Liver (tissue), 9 donors: ENCODE measurements around the gene DNAJC25. TPM values are rescaled to one million over a fixed set of nuclear protein-coding genes. Genes with fewer than 3 reads are reported as not detected.

ENCODE experiments used
- DNase-seq: peaks from one replicate; pipeline ENCODE4 v3.0.0-alpha.2; 2017; ENCODE audit warnings: low spot score
- H3K27ac ChIP-seq, 2 donors: one replicate each; pipeline ENCODE4 v1.7.0; 2013; ENCODE audit warnings: inconsistent platforms in 2 of 2, low read length in 2 of 2, control low read depth in 1 of 2, low read depth in 1 of 2, mild to moderate bottlenecking in 1 of 2
- H3K27me3 ChIP-seq, 4 donors: one replicate each; pipeline versions ENCODE4 v1.6.1 to v1.7.0; 2013; ENCODE audit warnings: low read length in 3 of 4, inconsistent platforms in 1 of 4, mild to moderate bottlenecking in 1 of 4, moderate library complexity in 1 of 4; ENCODE audit not compliant: control insufficient read depth in 4 of 4, insufficient read depth in 4 of 4
- H3K36me3 ChIP-seq, 4 donors: one replicate each; pipeline versions ENCODE4 v1.6.1 to v1.7.0; 2013; ENCODE audit warnings: low read length in 3 of 4, mild to moderate bottlenecking in 3 of 4, low read depth in 1 of 4, moderate library complexity in 1 of 4; ENCODE audit not compliant: control insufficient read depth in 4 of 4, insufficient read depth in 3 of 4
- H3K4me1 ChIP-seq, 4 donors: one replicate each; pipeline versions ENCODE4 v1.6.1 to v1.7.0; 2013; ENCODE audit warnings: low read length in 3 of 4, mild to moderate bottlenecking in 3 of 4, moderate library complexity in 1 of 4; ENCODE audit not compliant: control insufficient read depth in 4 of 4, insufficient read depth in 4 of 4
- H3K4me3 ChIP-seq, 3 donors: one replicate each; pipeline versions ENCODE4 v1.6.1 to v1.7.0; 2013; ENCODE audit warnings: low read length in 3 of 3, control low read depth in 1 of 3, low read depth in 1 of 3, mild to moderate bottlenecking in 1 of 3
- H3K9ac ChIP-seq, 2 donors: one replicate each; pipeline ENCODE4 v1.7.0; 2013; ENCODE audit warnings: low read length in 2 of 2, mild to moderate bottlenecking in 2 of 2, moderate library complexity in 2 of 2, control low read depth in 1 of 2, low read depth in 1 of 2
- H3K9me3 ChIP-seq, 4 donors: one replicate each; pipeline versions ENCODE4 v1.6.1 to v1.7.0; 2013; ENCODE audit warnings: low read length in 3 of 4; ENCODE audit not compliant: control insufficient read depth in 4 of 4
- EGR1 ChIP-seq, 2 donors: IDR thresholded peaks; 2 replicates each; pipeline ENCODE4 v1.6.1; 2016 to 2018; ENCODE audit warnings: antibody characterized with exemption in 2 of 2, low read depth in 2 of 2
- GABPA ChIP-seq, 2 donors: IDR thresholded peaks in 1 of 2; conservative IDR thresholded peaks in 1 of 2; 2 replicates each; pipeline ENCODE4 v1.6.1; 2016; ENCODE audit warnings: antibody characterized with exemption in 2 of 2, mild to moderate bottlenecking in 1 of 2, moderate library complexity in 1 of 2
- HNF4A ChIP-seq, 2 donors: conservative IDR thresholded peaks; 2 replicates each; pipeline ENCODE4 v1.6.1; 2016; ENCODE audit warnings: antibody characterized with exemption in 2 of 2, mild to moderate bottlenecking in 2 of 2
- HNF4G ChIP-seq: IDR thresholded peaks from 2 replicates; pipeline ENCODE4 v1.6.1; 2016; ENCODE audit warnings: antibody characterized with exemption
- JUND ChIP-seq, 2 donors: IDR thresholded peaks; 2 replicates each; pipeline ENCODE4 v1.6.1; 2016; ENCODE audit warnings: antibody characterized with exemption in 2 of 2
- NR2F2 ChIP-seq: IDR thresholded peaks from 2 replicates; pipeline ENCODE4 v1.6.1; 2016; ENCODE audit warnings: antibody characterized with exemption
- RAD21 ChIP-seq, 2 donors: IDR thresholded peaks; 2 replicates each; pipeline ENCODE4 v1.6.1; 2016; ENCODE audit warnings: antibody characterized with exemption in 2 of 2, mild to moderate bottlenecking in 2 of 2
- REST ChIP-seq: IDR thresholded peaks from 2 replicates; pipeline ENCODE4 v1.6.1; 2016; ENCODE audit warnings: antibody characterized with exemption, mild to moderate bottlenecking
- RXRA ChIP-seq, 2 donors: IDR thresholded peaks; 2 replicates each; pipeline ENCODE4 v1.6.1; 2017 to 2018; ENCODE audit warnings: antibody characterized with exemption in 2 of 2, mild to moderate bottlenecking in 1 of 2
- TAF1 ChIP-seq: conservative IDR thresholded peaks from 2 replicates; pipeline ENCODE4 v1.6.1; 2016; ENCODE audit warnings: antibody characterized with exemption, mild to moderate bottlenecking
- ZBTB33 ChIP-seq: IDR thresholded peaks from 2 replicates; pipeline ENCODE4 v1.6.1; 2016; ENCODE audit warnings: antibody characterized with exemption
- WGBS: extraction: QIAGEN DNeasy Blood & Tissue Kit; methylation state at CpG from one replicate; pipeline ENCODE4 v1.1.7; 2013; 5-methylcytosine and 5-hydroxymethylcytosine counted together
- polyA plus RNA-seq, 2 donors: library from polyadenylated mRNA; stranded (reverse) in 1 of 2; unstranded in 1 of 2; fragments of 200-250 nt in 1 of 2; fragments of >200 nt in 1 of 2; fragmentation: Nextera tagmentation in 1 of 2; extraction: Ambion mirVana in 1 of 2; gene quantifications; one replicate each; pipeline versions ENCODE4 v1.2.1 to v1.2.3, GENCODE V29; 2013 to 2015
- total RNA-seq, 2 donors: library from RNA; depleted of rRNA; stranded (reverse); fragments of >200 nt; gene quantifications; one replicate each; pipeline ENCODE4 v1.2.3, GENCODE V29; 2014
- donor health status: healthy.
- donor health status: healthy.
- donor health status: healthy.
- donor health status: healthy.
- donor health status: healthy.

The DNAJC25 gene
- total and polyA plus RNA-seq, 4 donors, result 9.3 to 17.8 (median 15.3) TPM

GRCh38 chr9:111646417-111646816, 15.3 kb downstream of the DNAJC25 start:
- no peak overlapping the region for H3K4me3 ChIP-seq
- WGBS, result 68% methylated on average over 2 of the region's 2 CpGs
- H3K9ac ChIP-seq, result no peak overlapping the region
- H3K36me3 ChIP-seq, result peaks cover 6 to 23% (median 10%) of the 10 kb centered on the region in 4 donors
- no peaks in the 10 kb centered on the region for H3K27me3 ChIP-seq
- peaks cover 4 to 27% (median 13%) of the 10 kb centered on the region in 4 donors for H3K4me1 ChIP-seq
- no peak overlapping the region for H3K27ac ChIP-seq
- no peaks in the 10 kb centered on the region for H3K9me3 ChIP-seq
- DNase-seq, result no peak
- no peak for TF ChIP-seq ZBTB33
- peak; percentile 37 to 61 for TF ChIP-seq HNF4A (conservative IDR thresholded peaks at IDR 0.05)

GRCh38 chr9:111648066-111648465, 16.9 kb downstream of the DNAJC25 start:
- WGBS, result 75% methylated on average over 4 of the region's 4 CpGs
- H3K27me3 ChIP-seq, result no peaks in the 10 kb centered on the region
- H3K4me3 ChIP-seq, result no peak overlapping the region
- H3K9me3 ChIP-seq, result no peaks in the 10 kb centered on the region
- peak overlapping the region; percentile 22 to 28 for H3K27ac ChIP-seq
- no peak overlapping the region for H3K9ac ChIP-seq
- H3K4me1 ChIP-seq, result peaks cover 4 to 25% (median 13%) of the 10 kb centered on the region in 4 donors
- DNase-seq, result no peak
- TF ChIP-seq HNF4A (conservative IDR thresholded peaks at IDR 0.05) (no peak), GABPA (IDR thresholded peaks at IDR 0.05 in 1 of 2, conservative IDR thresholded peaks at IDR 0.05 in 1 of 2) (no peak), REST (no peak), HNF4G (no peak), RAD21 (IDR thresholded peaks at IDR 0.05) (no peak), TAF1 (no peak)
- peaks cover 7 to 25% (median 13%) of the 10 kb centered on the region in 4 donors for H3K36me3 ChIP-seq

GRCh38 chr9:111649016-111649415, 17.9 kb downstream of the DNAJC25 start:
- 51% methylated on average over 4 of the region's 4 CpGs for WGBS
- peaks cover 7 to 30% (median 19%) of the 10 kb centered on the region in 4 donors for H3K36me3 ChIP-seq
- TF ChIP-seq TAF1 (no peak), ZBTB33 (no peak), RXRA (IDR thresholded peaks at IDR 0.05) (peak; percentile 66 to 68), HNF4G (no peak), JUND (IDR thresholded peaks at IDR 0.05) (peak in 1 of 2 donors; percentile 16), NR2F2 (peak; percentile 33), GABPA (IDR thresholded peaks at IDR 0.05 in 1 of 2, conservative IDR thresholded peaks at IDR 0.05 in 1 of 2) (no peak), RAD21 (IDR thresholded peaks at IDR 0.05) (peak in 1 of 2 donors; percentile 19), EGR1 (IDR thresholded peaks at IDR 0.05; ENCODE audit: low read depth in 2 of 2) (no peak), HNF4A (conservative IDR thresholded peaks at IDR 0.05) (peak; percentile 79 to 87)
- H3K27ac ChIP-seq, result no peak overlapping the region
- no peak overlapping the region for H3K4me3 ChIP-seq
- no peaks in the 10 kb centered on the region for H3K27me3 ChIP-seq
- H3K9me3 ChIP-seq, result no peaks in the 10 kb centered on the region
- no peak overlapping the region for H3K9ac ChIP-seq
- no peak for DNase-seq
- peaks cover 4 to 23% (median 13%) of the 10 kb centered on the region in 4 donors for H3K4me1 ChIP-seq
